GM18870 (cell line): ENCODE results near the gene ATCAY.
"Not testable (repeated sequence)": the region's sequence is repeated elsewhere in the genome, so short reads cannot be mapped to it uniquely, and the experiment has no call there.

Experiments
- ATAC-seq: cut with Tn5 transposase; IDR thresholded peaks from one replicate; pipeline ENCODE4 v1.9.1; 2021; ENCODE audit warnings: moderate library complexity; ENCODE audit not compliant: unreplicated experiment

The ATCAY gene

GRCh38 chr19:3852614-3853254, 27.8 kb upstream of the ATCAY start:
- no peak for ATAC-seq

GRCh38 chr19:3855320-3855719, 25.2 kb upstream of the ATCAY start:
- ATAC-seq: no peak

GRCh38 chr19:3857449-3858003, 23.0 kb upstream of the ATCAY start:
- ATAC-seq: no peak

- no peak for ATAC-seq
Measured at GRCh38 chr19:3860499-3860898, 20.0 kb upstream of the ATCAY start.

GRCh38 chr19:3862826-3863500, 17.5 kb upstream of the ATCAY start:
- ATAC-seq: no peak

GRCh38 chr19:3863648-3864047, 16.8 kb upstream of the ATCAY start:
- no peak for ATAC-seq

- ATAC-seq: no peak
Measured at GRCh38 chr19:3866910-3867638, 13.4 kb upstream of the ATCAY start.

- no peak for ATAC-seq
Measured at GRCh38 chr19:3867971-3868769, 12.3 kb upstream of the ATCAY start.

GRCh38 chr19:3868770-3869456, 11.6 kb upstream of the ATCAY start, which contains the start of gene ZFR2:
Gene ZFR2, minus strand, starts transcription at chr19:3869038. Its CDS starts 21 bp downstream, at chr19:3869017.
- no peak for ATAC-seq

GRCh38 chr19:3873151-3873550, 7.3 kb upstream of the ATCAY start:
- ATAC-seq: no peak

- not testable (repeated sequence) for ATAC-seq
Measured at GRCh38 chr19:3874695-3875094, 5.8 kb upstream of the ATCAY start.

GRCh38 chr19:3879656-3880055, 829 bp upstream of the ATCAY start:
- no peak for ATAC-seq

GRCh38 chr19:3881272-3882040, 971 bp downstream of the ATCAY start:
- ATAC-seq: no peak

- no peak for ATAC-seq
Measured at GRCh38 chr19:3882041-3882384, 1.5 kb downstream of the ATCAY start.

- ATAC-seq: no peak
Measured at GRCh38 chr19:3890591-3890990, 10.1 kb downstream of the ATCAY start.

- ATAC-seq: no peak
Measured at GRCh38 chr19:3893509-3894179, 13.2 kb downstream of the ATCAY start.

GRCh38 chr19:3894959-3895358, 14.5 kb downstream of the ATCAY start:
- ATAC-seq: not testable (repeated sequence)

GRCh38 chr19:3895788-3896187, 15.3 kb downstream of the ATCAY start:
- no peak for ATAC-seq

- no peak for ATAC-seq
Measured at GRCh38 chr19:3897936-3898335, 17.5 kb downstream of the ATCAY start.
